SK-N-SH (cell line): Measurements from ENCODE around the gene LENEP. TPM values are rescaled to one million over a fixed set of nuclear protein-coding genes. Genes with fewer than 3 reads are reported as not detected.
"Not testable (repeated sequence)": the region's sequence is repeated elsewhere in the genome, so short reads cannot be mapped to it uniquely, and the experiment has no call there.

Experiments used
- CTCF ChIA-PET: fragments of 300-600, 350-600 bp; formaldehyde crosslinking; extraction: SDS; loops from one replicate; lab custom pipeline; 2021; lab: Yijun Ruan, JAX
- POLR2A ChIA-PET: fragments of 350-600 bp; sonication (Branson Sonifier 250); formaldehyde crosslinking; extraction: SDS; loops from one replicate; lab custom pipeline; 2020; ENCODE audit warnings: antibody characterized with exemption, inconsistent platforms; lab: Yijun Ruan, JAX
- DNase-seq: peaks from one replicate; pipeline ENCODE4 v3.0.0; 2012
- H2AFZ ChIP-seq: fragments of 200-600 bp; sonication (generic); 2 replicates; pipeline ENCODE4 v1.8.1; 2016; ENCODE audit warnings: antibody characterized with exemption, mild to moderate bottlenecking, low read depth
- H3F3A ChIP-seq: fragments of 200-600 bp; sonication (generic); replicated peaks from 2 replicates; pipeline ENCODE3; 2016; ENCODE audit warnings: antibody characterized with exemption, mild to moderate bottlenecking; ENCODE audit not compliant: insufficient read depth
- H3K27ac ChIP-seq, 2 experiments: fragments of 200-500 bp in 1 of 2; fragments of 200-600 bp in 1 of 2; sonication (Bioruptor generic) in 1 of 2; sonication (generic), shearing (Covaris generic) in 1 of 2; 2 replicates each; pipeline versions ENCODE4 v1.5.1 to v1.6.1; 2014 to 2016; ENCODE audit warnings: low read depth in 2 of 2, inconsistent platforms in 1 of 2, low read length in 1 of 2, mild to moderate bottlenecking in 1 of 2, mixed read lengths in 1 of 2
- H3K27me3 ChIP-seq: fragments of 200-600 bp; sonication (generic), shearing (Covaris generic); 2 replicates; pipeline ENCODE4 v1.6.1; 2016; ENCODE audit warnings: mixed run types; ENCODE audit not compliant: insufficient read depth
- H3K36me3 ChIP-seq, 2 experiments: fragments of 200-500 bp in 1 of 2; fragments of 200-600 bp in 1 of 2; sonication (Bioruptor generic) in 1 of 2; sonication (generic) in 1 of 2; replicated peaks in 1 of 2; 2 replicates each; pipeline versions ENCODE3 to v1.5.1; 2014 to 2016; ENCODE audit warnings: low read length in 1 of 2, mild to moderate bottlenecking in 1 of 2; ENCODE audit not compliant: insufficient read depth in 2 of 2, control insufficient read depth in 1 of 2
- H3K4me1 ChIP-seq, 2 experiments: fragments of 200-500 bp in 1 of 2; fragments of 200-600 bp in 1 of 2; sonication (Bioruptor generic) in 1 of 2; sonication (generic), shearing (Covaris generic) in 1 of 2; 2 replicates each; pipeline versions ENCODE4 v1.5.1 to v1.6.1; 2014 to 2016; ENCODE audit warnings: low read depth in 1 of 2, low read length in 1 of 2, mixed run types in 1 of 2; ENCODE audit not compliant: insufficient read depth in 2 of 2, control insufficient read depth in 1 of 2
- H3K4me2 ChIP-seq: fragments of 200-600 bp; sonication (generic), shearing (Covaris generic); 2 replicates; pipeline ENCODE4 v1.6.1; 2017; ENCODE audit warnings: mixed run types
- H3K4me3 ChIP-seq, 2 experiments: fragments of 200-500 bp in 1 of 2; fragments of 200-600 bp in 1 of 2; sonication (Bioruptor generic) in 1 of 2; sonication (generic), shearing (Covaris generic) in 1 of 2; 2 replicates each; pipeline versions ENCODE4 v1.5.1 to v1.8.1; 2014 to 2016; ENCODE audit warnings: low read depth in 2 of 2, inconsistent platforms in 1 of 2, low read length in 1 of 2, mild to moderate bottlenecking in 1 of 2, mixed read lengths in 1 of 2, moderate library complexity in 1 of 2
- H3K79me2 ChIP-seq: fragments of 200-600 bp; sonication (generic); 2 replicates; pipeline ENCODE4 v1.8.1; 2017; ENCODE audit warnings: mild to moderate bottlenecking; ENCODE audit not compliant: insufficient read depth
- H3K9ac ChIP-seq: fragments of 200-600 bp; sonication (generic); 2 replicates; pipeline ENCODE4 v1.6.1; 2017; ENCODE audit warnings: mixed run types
- H3K9me2 ChIP-seq: fragments of 200-600 bp; sonication (generic); 2 replicates; pipeline ENCODE4 v1.6.1; 2017; ENCODE audit warnings: mixed run types
- H3K9me3 ChIP-seq: fragments of 200-600 bp; sonication (generic); 2 replicates; pipeline ENCODE4 v1.6.1; 2017; ENCODE audit warnings: mixed run types, mild to moderate bottlenecking, moderate library complexity
- H4K20me1 ChIP-seq: fragments of 200-600 bp; sonication (generic); 2 replicates; pipeline ENCODE4 v1.6.1; 2017; ENCODE audit warnings: mild to moderate bottlenecking, mixed run types; ENCODE audit not compliant: insufficient read depth
- FOXM1 ChIP-seq: IDR thresholded peaks from 2 replicates; pipeline ENCODE4 v1.4.0; 2012; ENCODE audit warnings: low read depth, mild to moderate bottlenecking
- MXI1 ChIP-seq: IDR thresholded peaks from 2 replicates; pipeline ENCODE4 v1.6.1; 2012; ENCODE audit warnings: mild to moderate bottlenecking, low read depth, low read length, improper control_type of control experiment
- POLR2AphosphoS5 ChIP-seq: IDR thresholded peaks from 2 replicates; pipeline ENCODE4 v1.6.1; 2012; ENCODE audit warnings: low read depth, low read length
- RAD21 ChIP-seq: IDR thresholded peaks from 2 replicates; pipeline ENCODE4 v1.6.1; 2012; ENCODE audit warnings: mild to moderate bottlenecking, low read length
- RFX5 ChIP-seq: IDR thresholded peaks from 2 replicates; pipeline ENCODE4 v1.6.1; 2012; ENCODE audit warnings: mild to moderate bottlenecking, improper control_type of control experiment, low read length
- SMC3 ChIP-seq: IDR thresholded peaks from 2 replicates; pipeline ENCODE4 v1.6.1; 2012; ENCODE audit warnings: low read depth, low read length, improper control_type of control experiment
- TCF12 ChIP-seq: IDR thresholded peaks from 2 replicates; pipeline ENCODE4 v1.4.0; 2012
- YY1 ChIP-seq: IDR thresholded peaks from 2 replicates; pipeline ENCODE4 v1.4.0; 2012; ENCODE audit warnings: low read depth, mild to moderate bottlenecking
- WGBS: methylation state at CpG from one replicate; pipeline ENCODE4 v1.1.6; 2017; ENCODE audit warnings: low lambda C conversion rate; 5-methylcytosine and 5-hydroxymethylcytosine counted together
- polyA plus RNA-seq, 3 experiments: library from polyadenylated mRNA; depleted of rRNA; stranded (reverse); fragments of >200 nt; gene quantifications; 2 replicates each; pipeline ENCODE4 v1.2.3, GENCODE V29; 2012
- TF ChIP-seq, protein P1 (sequence below): fragments of 200-600 bp; sonication (generic); IDR thresholded peaks from 2 replicates; pipeline ENCODE4 v1.6.1; 2017; ENCODE audit warnings: antibody characterized with exemption, mild to moderate bottlenecking, moderate library complexity
- TF ChIP-seq, protein P2 (sequence below): fragments of 150-350 bp; IDR thresholded peaks from 2 replicates; pipeline ENCODE4 v1.6.1; 2016; ENCODE audit warnings: mild to moderate bottlenecking, low read depth, low read length

Gene LENEP
- polyA plus RNA-seq, 1 of the 3 experiments (the other 2 are of a cell fraction) = not detected

DNA sequence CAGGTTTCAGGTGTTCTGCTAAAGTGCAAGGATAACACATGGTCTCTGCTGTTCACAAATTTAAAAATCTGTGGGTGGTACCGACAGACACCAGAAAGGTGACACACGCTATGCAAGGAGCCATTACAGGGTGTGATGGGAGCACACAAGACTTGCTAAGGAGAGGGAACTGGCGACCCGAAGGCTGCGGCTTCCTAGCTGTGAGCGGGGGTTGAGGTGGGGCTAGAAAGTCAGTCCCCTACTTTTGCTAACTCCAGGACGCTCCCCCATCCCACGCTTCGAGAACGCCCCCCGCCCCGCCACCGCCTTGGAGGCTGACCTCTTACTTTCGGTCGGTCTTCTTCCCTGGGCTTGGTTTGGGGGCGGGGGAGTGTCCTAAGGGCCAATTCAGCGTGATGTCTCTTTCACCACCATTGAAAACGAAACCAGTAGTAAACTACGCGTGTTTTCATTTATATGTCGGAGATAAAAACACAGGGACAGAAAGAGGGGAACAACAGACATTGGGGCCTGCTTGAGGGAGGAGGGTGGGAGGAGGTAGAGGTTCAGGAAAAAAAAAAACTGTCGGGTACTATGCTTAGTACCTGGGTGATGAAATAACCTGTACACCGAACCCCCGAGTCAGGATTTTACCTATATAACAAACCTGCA lies 17.9 kb upstream of the LENEP start:
- DNase-seq = no peak
- Histone ChIP-seq H4K20me1 (no peaks in the 10 kb centered on the region), H3K4me1 (peaks cover 27 to 56% of the 10 kb centered on the region in 2 experiments), H3K36me3 (peaks cover 7 to 10% of the 10 kb centered on the region in 2 experiments), H2AFZ (peak overlapping the region; percentile 40), H3F3A (peaks cover 36% of the 10 kb centered on the region), H3K79me2 (peaks cover 69% of the 10 kb centered on the region), H3K9ac (peak overlapping the region; percentile 88), H3K9me3 (no peaks in the 10 kb centered on the region), H3K27me3 (no peaks in the 10 kb centered on the region), H3K4me2 (peak overlapping the region; percentile 91), H3K27ac (peak overlapping the region; percentile 99 to 100), H3K9me2 (no peaks in the 10 kb centered on the region)
- CTCF ChIA-PET = interaction anchor here (1.0 to 37.5 kb wide), 5 partner anchors 9 to 79 kb away, joined by 3 to 640 read pairs (median 6); partner anchors contain the start of genes ADAM15, LENEP, PBXIP1 and ZBTB7B
- WGBS = under 1% methylated on average over 24 of the region's 24 CpGs
- POLR2A ChIA-PET = interaction anchor here (3.1 kb wide), 1 partner anchor 18 kb away, joined by 13 read pairs; the partner anchor contains the start of gene LENEP
- TF ChIP-seq FOXM1 (no peak), RFX5 (0 out of 2 replicates have a peak, but pooled peaks have one; percentile 14), TCF12 (no peak), MXI1 (0 out of 2 replicates have a peak, but pooled peaks have one; percentile 27), YY1 (peak; percentile 51; the same call in 1 of the 2 replicates), SMC3 (no peak), RAD21 (no peak), POLR2AphosphoS5 (peak; percentile 15; the same call in 1 of the 2 replicates)
- TF ChIP-seq, protein P1, sequence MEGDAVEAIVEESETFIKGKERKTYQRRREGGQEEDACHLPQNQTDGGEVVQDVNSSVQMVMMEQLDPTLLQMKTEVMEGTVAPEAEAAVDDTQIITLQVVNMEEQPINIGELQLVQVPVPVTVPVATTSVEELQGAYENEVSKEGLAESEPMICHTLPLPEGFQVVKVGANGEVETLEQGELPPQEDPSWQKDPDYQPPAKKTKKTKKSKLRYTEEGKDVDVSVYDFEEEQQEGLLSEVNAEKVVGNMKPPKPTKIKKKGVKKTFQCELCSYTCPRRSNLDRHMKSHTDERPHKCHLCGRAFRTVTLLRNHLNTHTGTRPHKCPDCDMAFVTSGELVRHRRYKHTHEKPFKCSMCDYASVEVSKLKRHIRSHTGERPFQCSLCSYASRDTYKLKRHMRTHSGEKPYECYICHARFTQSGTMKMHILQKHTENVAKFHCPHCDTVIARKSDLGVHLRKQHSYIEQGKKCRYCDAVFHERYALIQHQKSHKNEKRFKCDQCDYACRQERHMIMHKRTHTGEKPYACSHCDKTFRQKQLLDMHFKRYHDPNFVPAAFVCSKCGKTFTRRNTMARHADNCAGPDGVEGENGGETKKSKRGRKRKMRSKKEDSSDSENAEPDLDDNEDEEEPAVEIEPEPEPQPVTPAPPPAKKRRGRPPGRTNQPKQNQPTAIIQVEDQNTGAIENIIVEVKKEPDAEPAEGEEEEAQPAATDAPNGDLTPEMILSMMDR = no peak
- TF ChIP-seq, protein P2, sequence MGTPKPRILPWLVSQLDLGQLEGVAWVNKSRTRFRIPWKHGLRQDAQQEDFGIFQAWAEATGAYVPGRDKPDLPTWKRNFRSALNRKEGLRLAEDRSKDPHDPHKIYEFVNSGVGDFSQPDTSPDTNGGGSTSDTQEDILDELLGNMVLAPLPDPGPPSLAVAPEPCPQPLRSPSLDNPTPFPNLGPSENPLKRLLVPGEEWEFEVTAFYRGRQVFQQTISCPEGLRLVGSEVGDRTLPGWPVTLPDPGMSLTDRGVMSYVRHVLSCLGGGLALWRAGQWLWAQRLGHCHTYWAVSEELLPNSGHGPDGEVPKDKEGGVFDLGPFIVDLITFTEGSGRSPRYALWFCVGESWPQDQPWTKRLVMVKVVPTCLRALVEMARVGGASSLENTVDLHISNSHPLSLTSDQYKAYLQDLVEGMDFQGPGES = no peak
- TF ChIP-seq, all 33 proteins: peak for 4
- H3K4me3 ChIP-seq = peak overlapping the region; percentile 67 to 79

DNA sequence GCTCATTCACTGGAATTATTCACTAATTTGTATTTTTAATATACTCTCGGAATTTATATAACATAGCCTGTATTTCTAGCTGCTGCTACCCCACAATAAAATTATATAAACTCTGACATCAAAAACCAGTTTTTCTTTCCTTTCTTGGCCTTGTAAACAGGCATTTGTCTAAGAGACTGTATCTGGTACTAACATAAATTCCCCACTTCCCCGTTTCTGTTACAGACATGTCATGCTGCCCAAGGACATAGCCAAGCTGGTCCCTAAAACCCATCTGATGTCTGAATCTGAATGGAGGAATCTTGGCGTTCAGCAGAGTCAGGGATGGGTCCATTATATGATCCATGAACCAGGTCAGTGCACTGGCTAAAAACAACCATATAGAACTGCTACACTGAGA lies 15.6 kb upstream of the LENEP start:
- Histone ChIP-seq H3K4me1 (peaks cover 17 to 40% of the 10 kb centered on the region in 2 experiments; a peak in 3 of 4 replicates), H3K27ac (peak overlapping the region; percentile 99 to 100; a peak in 3 of 4 replicates), H3K4me2 (0 out of 2 replicates have a peak overlapping the region, but pooled peaks have one; percentile 91), H3K79me2 (peaks cover 72% of the 10 kb centered on the region), H3F3A (peaks cover 27% of the 10 kb centered on the region)
- CTCF ChIA-PET = interaction anchor here (0.9 to 37.5 kb wide), 6 partner anchors 16 to 43 kb away, joined by 3 to 640 read pairs (median 4); partner anchors contain the start of genes LENEP, PYGO2 and ZBTB7B
- POLR2A ChIA-PET = interaction anchor here (1.2 to 2.7 kb wide), 5 partner anchors 12 to 26 kb away, joined by 3 to 16 read pairs (median 5); partner anchors contain the start of genes LENEP, PBXIP1 and PYGO2
- H4K20me1 ChIP-seq, H2AFZ ChIP-seq, H3K4me3 ChIP-seq, H3K9me2 ChIP-seq, DNase-seq, H3K9ac ChIP-seq, H3K9me3 ChIP-seq, H3K36me3 ChIP-seq, H3K27me3 ChIP-seq: not testable (repeated sequence)
- 55% methylated on average over 3 of the region's 3 CpGs for WGBS
